ENCODE measurements around the gene MRPL27.

Gene MRPL27

DNA sequence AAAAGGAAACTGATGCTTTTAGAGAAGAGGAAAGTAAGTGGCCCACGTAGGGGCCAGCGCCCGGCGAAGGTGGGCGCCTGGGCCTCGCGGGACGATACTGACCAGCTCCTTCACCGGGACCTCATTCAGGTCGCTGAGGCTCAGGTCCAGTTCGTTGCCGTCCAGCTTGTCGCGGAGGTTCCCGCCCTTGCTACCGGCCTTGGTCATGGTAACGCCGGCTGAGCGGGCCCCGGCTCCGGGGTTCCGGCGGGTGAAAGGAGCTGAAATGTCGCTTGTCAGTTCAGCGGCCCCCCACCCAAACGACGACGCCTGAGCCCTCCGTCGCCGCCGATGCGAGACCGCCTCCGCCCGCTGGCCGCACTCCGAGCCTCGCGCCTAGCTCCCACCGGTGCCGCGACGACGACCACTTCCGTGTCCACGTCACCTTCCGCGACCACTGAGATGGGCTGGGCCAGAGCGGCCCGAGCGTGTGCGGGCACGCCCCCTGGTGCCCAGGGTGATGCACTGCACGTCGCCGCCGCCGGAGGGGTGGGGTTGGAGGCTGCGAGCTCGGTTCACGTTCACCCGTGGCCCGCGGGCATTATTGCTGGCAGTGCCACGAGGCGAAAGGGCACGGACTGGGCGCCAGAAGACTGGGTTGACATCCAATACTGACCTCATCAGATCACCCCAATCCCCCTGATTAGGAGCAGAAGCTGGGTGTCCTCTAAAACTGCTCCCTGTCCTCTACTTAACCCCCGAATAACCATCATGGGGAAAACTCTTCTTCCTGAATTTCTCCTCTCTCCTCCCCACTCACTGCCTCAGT is 24.3 kb upstream of the MRPL27 start, which contains the start of gene LRRC59 (continued):
- TF ChIP-seq ZNF843 (tag by site-specific recombination; IDR thresholded peaks at IDR 0.05) = peak; percentile 84
- peak; percentile 50 for TF ChIP-seq ZBTB8A (tag by site-specific recombination; IDR thresholded peaks at IDR 0.05)
- peak; percentile 99 for TF ChIP-seq ZNF324 (tag by site-specific recombination; IDR thresholded peaks at IDR 0.05)
- no peak for TF ChIP-seq ZNF16 (tag by site-specific recombination; IDR thresholded peaks at IDR 0.05; ENCODE audit: low read depth)
- no peak for TF ChIP-seq ZNF548 (tag by site-specific recombination; IDR thresholded peaks at IDR 0.05)
- TF ChIP-seq, protein P1, sequence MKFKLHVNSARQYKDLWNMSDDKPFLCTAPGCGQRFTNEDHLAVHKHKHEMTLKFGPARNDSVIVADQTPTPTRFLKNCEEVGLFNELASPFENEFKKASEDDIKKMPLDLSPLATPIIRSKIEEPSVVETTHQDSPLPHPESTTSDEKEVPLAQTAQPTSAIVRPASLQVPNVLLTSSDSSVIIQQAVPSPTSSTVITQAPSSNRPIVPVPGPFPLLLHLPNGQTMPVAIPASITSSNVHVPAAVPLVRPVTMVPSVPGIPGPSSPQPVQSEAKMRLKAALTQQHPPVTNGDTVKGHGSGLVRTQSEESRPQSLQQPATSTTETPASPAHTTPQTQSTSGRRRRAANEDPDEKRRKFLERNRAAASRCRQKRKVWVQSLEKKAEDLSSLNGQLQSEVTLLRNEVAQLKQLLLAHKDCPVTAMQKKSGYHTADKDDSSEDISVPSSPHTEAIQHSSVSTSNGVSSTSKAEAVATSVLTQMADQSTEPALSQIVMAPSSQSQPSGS (tag by site-specific recombination; IDR thresholded peaks at IDR 0.05; ENCODE audit: low read depth) = peak; percentile 91
- TF ChIP-seq ZNF677 (tag by site-specific recombination; IDR thresholded peaks at IDR 0.05) = no peak
- 0 out of 2 replicates have a peak, but pooled peaks have one; percentile 18 for TF ChIP-seq ZBTB48 (tag by site-specific recombination; IDR thresholded peaks at IDR 0.05)
- TF ChIP-seq, protein P2, sequence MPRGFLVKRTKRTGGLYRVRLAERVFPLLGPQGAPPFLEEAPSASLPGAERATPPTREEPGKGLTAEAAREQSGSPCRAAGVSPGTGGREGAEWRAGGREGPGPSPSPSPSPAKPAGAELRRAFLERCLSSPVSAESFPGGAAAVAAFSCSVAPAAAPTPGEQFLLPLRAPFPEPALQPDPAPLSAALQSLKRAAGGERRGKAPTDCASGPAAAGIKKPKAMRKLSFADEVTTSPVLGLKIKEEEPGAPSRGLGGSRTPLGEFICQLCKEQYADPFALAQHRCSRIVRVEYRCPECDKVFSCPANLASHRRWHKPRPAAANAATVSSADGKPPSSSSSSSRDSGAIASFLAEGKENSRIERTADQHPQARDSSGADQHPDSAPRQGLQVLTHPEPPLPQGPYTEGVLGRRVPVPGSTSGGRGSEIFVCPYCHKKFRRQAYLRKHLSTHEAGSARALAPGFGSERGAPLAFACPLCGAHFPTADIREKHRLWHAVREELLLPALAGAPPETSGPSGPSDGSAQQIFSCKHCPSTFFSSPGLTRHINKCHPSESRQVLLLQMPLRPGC (tag by site-specific recombination; IDR thresholded peaks at IDR 0.05) = peak; percentile 91
- no peak for TF ChIP-seq ZNF596 (tag by site-specific recombination; IDR thresholded peaks at IDR 0.05)
- no peak; the same call in 1 of the 2 replicates for TF ChIP-seq OVOL3 (tag by site-specific recombination; IDR thresholded peaks at IDR 0.05)
- TF ChIP-seq, protein P3, sequence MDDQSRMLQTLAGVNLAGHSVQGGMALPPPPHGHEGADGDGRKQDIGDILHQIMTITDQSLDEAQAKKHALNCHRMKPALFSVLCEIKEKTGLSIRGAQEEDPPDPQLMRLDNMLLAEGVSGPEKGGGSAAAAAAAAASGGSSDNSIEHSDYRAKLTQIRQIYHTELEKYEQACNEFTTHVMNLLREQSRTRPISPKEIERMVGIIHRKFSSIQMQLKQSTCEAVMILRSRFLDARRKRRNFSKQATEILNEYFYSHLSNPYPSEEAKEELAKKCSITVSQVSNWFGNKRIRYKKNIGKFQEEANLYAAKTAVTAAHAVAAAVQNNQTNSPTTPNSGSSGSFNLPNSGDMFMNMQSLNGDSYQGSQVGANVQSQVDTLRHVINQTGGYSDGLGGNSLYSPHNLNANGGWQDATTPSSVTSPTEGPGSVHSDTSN (CRISPR knock-in tag; IDR thresholded peaks at IDR 0.05) = peak; percentile 99
- TF ChIP-seq KLF16 (tag by site-specific recombination; IDR thresholded peaks at IDR 0.05) = peak; percentile 90
- TF ChIP-seq ZNF433 (tag by site-specific recombination; IDR thresholded peaks at IDR 0.05; ENCODE audit: low read depth) = no peak
- no peak for TF ChIP-seq ZNF514 (tag by site-specific recombination; IDR thresholded peaks at IDR 0.05)
- no peak for TF ChIP-seq ZFP3 (tag by site-specific recombination; IDR thresholded peaks at IDR 0.05; ENCODE audit: low read depth)
- TF ChIP-seq, protein P4, sequence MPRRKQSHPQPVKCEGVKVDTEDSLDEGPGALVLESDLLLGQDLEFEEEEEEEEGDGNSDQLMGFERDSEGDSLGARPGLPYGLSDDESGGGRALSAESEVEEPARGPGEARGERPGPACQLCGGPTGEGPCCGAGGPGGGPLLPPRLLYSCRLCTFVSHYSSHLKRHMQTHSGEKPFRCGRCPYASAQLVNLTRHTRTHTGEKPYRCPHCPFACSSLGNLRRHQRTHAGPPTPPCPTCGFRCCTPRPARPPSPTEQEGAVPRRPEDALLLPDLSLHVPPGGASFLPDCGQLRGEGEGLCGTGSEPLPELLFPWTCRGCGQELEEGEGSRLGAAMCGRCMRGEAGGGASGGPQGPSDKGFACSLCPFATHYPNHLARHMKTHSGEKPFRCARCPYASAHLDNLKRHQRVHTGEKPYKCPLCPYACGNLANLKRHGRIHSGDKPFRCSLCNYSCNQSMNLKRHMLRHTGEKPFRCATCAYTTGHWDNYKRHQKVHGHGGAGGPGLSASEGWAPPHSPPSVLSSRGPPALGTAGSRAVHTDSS (tag by site-specific recombination; IDR thresholded peaks at IDR 0.05) = no peak
- peak; percentile 94 for TF ChIP-seq ZNF785 (tag by site-specific recombination; IDR thresholded peaks at IDR 0.05)
- no peak for TF ChIP-seq ZNF311 (tag by site-specific recombination; IDR thresholded peaks at IDR 0.05; ENCODE audit: borderline replicate concordance)
- peak; percentile 28; the same call in 1 of the 2 replicates for TF ChIP-seq ZIC2 (tag by site-specific recombination; IDR thresholded peaks at IDR 0.05)
- TF ChIP-seq KLF10 (tag by site-specific recombination; IDR thresholded peaks at IDR 0.05) = peak; percentile 28; the same call in 1 of the 2 replicates
- TF ChIP-seq ZNF701 (tag by site-specific recombination; IDR thresholded peaks at IDR 0.05) = no peak
- TF ChIP-seq ZNF112 (tag by site-specific recombination; IDR thresholded peaks at IDR 0.05) = no peak
- 0 out of 2 replicates have a peak, but pooled peaks have one; percentile 77 for TF ChIP-seq ZSCAN30 (tag by site-specific recombination; IDR thresholded peaks at IDR 0.05)
- TF ChIP-seq, protein P5, sequence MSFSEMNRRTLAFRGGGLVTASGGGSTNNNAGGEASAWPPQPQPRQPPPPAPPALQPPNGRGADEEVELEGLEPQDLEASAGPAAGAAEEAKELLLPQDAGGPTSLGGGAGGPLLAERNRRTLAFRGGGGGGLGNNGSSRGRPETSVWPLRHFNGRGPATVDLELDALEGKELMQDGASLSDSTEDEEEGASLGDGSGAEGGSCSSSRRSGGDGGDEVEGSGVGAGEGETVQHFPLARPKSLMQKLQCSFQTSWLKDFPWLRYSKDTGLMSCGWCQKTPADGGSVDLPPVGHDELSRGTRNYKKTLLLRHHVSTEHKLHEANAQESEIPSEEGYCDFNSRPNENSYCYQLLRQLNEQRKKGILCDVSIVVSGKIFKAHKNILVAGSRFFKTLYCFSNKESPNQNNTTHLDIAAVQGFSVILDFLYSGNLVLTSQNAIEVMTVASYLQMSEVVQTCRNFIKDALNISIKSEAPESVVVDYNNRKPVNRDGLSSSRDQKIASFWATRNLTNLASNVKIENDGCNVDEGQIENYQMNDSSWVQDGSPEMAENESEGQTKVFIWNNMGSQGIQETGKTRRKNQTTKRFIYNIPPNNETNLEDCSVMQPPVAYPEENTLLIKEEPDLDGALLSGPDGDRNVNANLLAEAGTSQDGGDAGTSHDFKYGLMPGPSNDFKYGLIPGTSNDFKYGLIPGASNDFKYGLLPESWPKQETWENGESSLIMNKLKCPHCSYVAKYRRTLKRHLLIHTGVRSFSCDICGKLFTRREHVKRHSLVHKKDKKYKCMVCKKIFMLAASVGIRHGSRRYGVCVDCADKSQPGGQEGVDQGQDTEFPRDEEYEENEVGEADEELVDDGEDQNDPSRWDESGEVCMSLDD (tag by site-specific recombination; IDR thresholded peaks at IDR 0.05) = peak; percentile 68; the same call in 1 of the 2 replicates
- no peak for TF ChIP-seq IKZF3 (tag by site-specific recombination; IDR thresholded peaks at IDR 0.05)
- no peak for TF ChIP-seq ZNF223 (tag by site-specific recombination; IDR thresholded peaks at IDR 0.05)
- TF ChIP-seq GLIS2 (tag by site-specific recombination; IDR thresholded peaks at IDR 0.05) = 0 out of 2 replicates have a peak, but pooled peaks have one; percentile 18
- TF ChIP-seq, protein P6, sequence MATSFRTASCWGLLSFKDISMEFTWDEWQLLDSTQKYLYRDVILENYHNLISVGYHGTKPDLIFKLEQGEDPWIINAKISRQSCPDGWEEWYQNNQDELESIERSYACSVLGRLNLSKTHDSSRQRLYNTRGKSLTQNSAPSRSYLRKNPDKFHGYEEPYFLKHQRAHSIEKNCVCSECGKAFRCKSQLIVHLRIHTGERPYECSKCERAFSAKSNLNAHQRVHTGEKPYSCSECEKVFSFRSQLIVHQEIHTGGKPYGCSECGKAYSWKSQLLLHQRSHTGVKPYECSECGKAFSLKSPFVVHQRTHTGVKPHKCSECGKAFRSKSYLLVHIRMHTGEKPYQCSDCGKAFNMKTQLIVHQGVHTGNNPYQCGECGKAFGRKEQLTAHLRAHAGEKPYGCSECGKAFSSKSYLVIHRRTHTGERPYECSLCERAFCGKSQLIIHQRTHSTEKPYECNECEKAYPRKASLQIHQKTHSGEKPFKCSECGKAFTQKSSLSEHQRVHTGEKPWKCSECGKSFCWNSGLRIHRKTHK (tag by site-specific recombination; IDR thresholded peaks at IDR 0.05) = no peak
- peak; percentile 90 for TF ChIP-seq ZNF239 (tag by site-specific recombination; IDR thresholded peaks at IDR 0.05)
- peak; percentile 94 for TF ChIP-seq ZNF24 (tag by site-specific recombination; IDR thresholded peaks at IDR 0.05)
